Endodermal cell (in vitro differentiated cells): ENCODE results near the gene LPP. TPM values are rescaled to one million over a fixed set of nuclear protein-coding genes. Genes with fewer than 3 reads are reported as not detected.

Experiments used
- DNase-seq: peaks from one replicate; pipeline ENCODE4 v3.0.0-alpha.2; 2017
- H3K27ac ChIP-seq: 2 replicates; pipeline ENCODE4 v1.5.1; 2013; ENCODE audit warnings: mild to moderate bottlenecking, low read depth, low read length, moderate library complexity
- H3K27me3 ChIP-seq: 2 replicates; pipeline ENCODE4 v1.6.1; 2013; ENCODE audit warnings: mild to moderate bottlenecking, low read length, moderate library complexity; ENCODE audit not compliant: insufficient read depth, control insufficient read depth, poor library complexity, severe bottlenecking
- H3K36me3 ChIP-seq: 2 replicates; pipeline ENCODE4 v1.7.0; 2013; ENCODE audit warnings: mild to moderate bottlenecking, low read length, moderate library complexity; ENCODE audit not compliant: control insufficient read depth, insufficient read depth
- H3K4me1 ChIP-seq: one replicate; pipeline ENCODE4 v1.7.0; 2013; ENCODE audit warnings: low read length; ENCODE audit not compliant: control insufficient read depth, insufficient read depth
- H3K4me3 ChIP-seq: 2 replicates; pipeline ENCODE4 v1.5.1; 2013; ENCODE audit warnings: mild to moderate bottlenecking, low read length, moderate library complexity
- H3K9ac ChIP-seq: 2 replicates; pipeline ENCODE4 v1.6.1; 2013; ENCODE audit warnings: mild to moderate bottlenecking, low read length, moderate library complexity; ENCODE audit not compliant: poor library complexity, severe bottlenecking; ENCODE audit errors: extremely low read depth
- H3K9me3 ChIP-seq: 2 replicates; pipeline ENCODE4 v1.6.1; 2013; ENCODE audit warnings: mild to moderate bottlenecking, low read length, moderate library complexity; ENCODE audit not compliant: control insufficient read depth
- H3K27ac Mint-ChIP-seq: 2 replicates; pipeline ENCODE4 v1.8.0; 2020; ENCODE audit warnings: mixed read lengths
- H3K27me3 Mint-ChIP-seq: 2 replicates; pipeline ENCODE4 v1.8.0; 2021; ENCODE audit warnings: mild to moderate bottlenecking, mixed read lengths; ENCODE audit not compliant: insufficient read depth
- H3K36me3 Mint-ChIP-seq: 2 replicates; pipeline ENCODE4 v1.8.0; 2020; ENCODE audit warnings: low read depth, mixed read lengths
- H3K4me1 Mint-ChIP-seq: 2 replicates; pipeline ENCODE4 v1.8.0; 2020; ENCODE audit warnings: mixed read lengths
- H3K4me3 Mint-ChIP-seq: 2 replicates; pipeline ENCODE4 v1.8.0; 2020; ENCODE audit warnings: mild to moderate bottlenecking, moderate library complexity, mixed read lengths
- H3K9me3 Mint-ChIP-seq: 2 replicates; pipeline ENCODE4 v1.8.0; 2020; ENCODE audit warnings: mild to moderate bottlenecking, mixed read lengths
- WGBS, 2 experiments: methylation state at CpG; one replicate each; pipeline versions ENCODE4 v1.1.5 to v1.1.7; 2013; ENCODE audit warnings: missing lambda C conversion rate in 2 of 2, mixed read lengths in 1 of 2; ENCODE audit not compliant: insufficient coverage in 1 of 2, insufficient read length in 1 of 2; 5-methylcytosine and 5-hydroxymethylcytosine counted together
- total RNA-seq, 2 donors: library from RNA; stranded (reverse); fragmentation: NEBNext Ultra II Directional in 1 of 2; extraction: Animal tissue kit (Norgen Biotek cat#: 25700) in 1 of 2; gene quantifications; 2 replicates in 1 of 2; 3 replicates in 1 of 2; pipeline ENCODE4 v1.2.1, GENCODE V29; 2021
- TF ChIP-seq, protein P1 (sequence below): fragments of 200-600 bp; sonication (generic); conservative IDR thresholded peaks from 2 replicates; pipeline ENCODE4 v1.5.0; 2021; ENCODE audit warnings: antibody characterized with exemption, mild to moderate bottlenecking

LPP gene
- total RNA-seq, 2 donors from 2014 or later: 78.0 to 105 TPM

DNA sequence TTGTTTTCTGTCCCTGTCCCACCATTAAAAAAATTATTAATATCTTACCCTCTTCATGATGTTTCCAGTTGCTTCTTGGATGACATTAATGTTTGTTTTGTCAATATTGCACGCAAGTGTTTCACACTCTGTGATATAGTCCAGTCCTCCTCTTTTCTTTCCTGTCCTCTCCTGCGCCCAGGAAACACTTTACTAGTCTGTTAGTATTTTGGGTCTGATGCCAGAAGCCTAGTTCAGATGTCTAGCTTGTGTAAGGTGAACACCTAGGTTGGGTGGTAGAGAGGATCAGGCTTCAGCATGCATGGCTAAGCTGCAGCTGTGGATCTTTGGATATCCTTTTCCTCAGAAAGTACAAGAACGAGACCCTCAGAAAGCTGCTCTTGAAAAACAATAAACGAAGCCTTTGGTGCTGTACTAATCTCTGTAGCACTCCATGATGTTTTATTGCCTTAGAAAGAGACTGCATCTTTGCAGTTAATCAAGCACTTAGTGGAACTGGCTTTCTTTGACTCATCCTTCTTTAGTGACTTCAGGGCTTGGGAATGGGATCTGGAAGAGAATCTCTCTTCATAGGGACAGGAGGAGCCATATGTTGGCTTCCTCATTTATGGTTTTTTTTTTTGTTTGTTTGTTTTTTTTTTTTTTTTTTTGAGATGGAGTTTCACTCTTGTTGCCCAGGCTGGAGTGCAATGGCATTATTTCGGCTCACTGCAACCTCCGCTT lies 253.4 kb downstream of the LPP start:
- Mint-ChIP-seq H3K27ac (no peak overlapping the region), H3K9me3 (no peaks in the 10 kb centered on the region), H3K36me3 (peaks cover 11% of the 10 kb centered on the region), H3K4me1 (no peaks in the 10 kb centered on the region), H3K27me3 (no peaks in the 10 kb centered on the region), H3K4me3 (no peak overlapping the region)
- Histone ChIP-seq H3K27me3 (no peaks in the 10 kb centered on the region), H3K9ac (no peak overlapping the region), H3K4me3 (no peak overlapping the region), H3K36me3 (peaks cover 40% of the 10 kb centered on the region), H3K27ac (no peak overlapping the region), H3K9me3 (no peaks in the 10 kb centered on the region), H3K4me1 (no peaks in the 10 kb centered on the region)
- TF ChIP-seq, protein P1, sequence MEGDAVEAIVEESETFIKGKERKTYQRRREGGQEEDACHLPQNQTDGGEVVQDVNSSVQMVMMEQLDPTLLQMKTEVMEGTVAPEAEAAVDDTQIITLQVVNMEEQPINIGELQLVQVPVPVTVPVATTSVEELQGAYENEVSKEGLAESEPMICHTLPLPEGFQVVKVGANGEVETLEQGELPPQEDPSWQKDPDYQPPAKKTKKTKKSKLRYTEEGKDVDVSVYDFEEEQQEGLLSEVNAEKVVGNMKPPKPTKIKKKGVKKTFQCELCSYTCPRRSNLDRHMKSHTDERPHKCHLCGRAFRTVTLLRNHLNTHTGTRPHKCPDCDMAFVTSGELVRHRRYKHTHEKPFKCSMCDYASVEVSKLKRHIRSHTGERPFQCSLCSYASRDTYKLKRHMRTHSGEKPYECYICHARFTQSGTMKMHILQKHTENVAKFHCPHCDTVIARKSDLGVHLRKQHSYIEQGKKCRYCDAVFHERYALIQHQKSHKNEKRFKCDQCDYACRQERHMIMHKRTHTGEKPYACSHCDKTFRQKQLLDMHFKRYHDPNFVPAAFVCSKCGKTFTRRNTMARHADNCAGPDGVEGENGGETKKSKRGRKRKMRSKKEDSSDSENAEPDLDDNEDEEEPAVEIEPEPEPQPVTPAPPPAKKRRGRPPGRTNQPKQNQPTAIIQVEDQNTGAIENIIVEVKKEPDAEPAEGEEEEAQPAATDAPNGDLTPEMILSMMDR: no peak
- no peak for DNase-seq
- 77 to 83% methylated on average over 5 to 6 of the region's 6 CpGs for WGBS, 2 experiments

- Histone ChIP-seq H3K27ac (no peak overlapping the region), H3K9me3 (no peaks in the 10 kb centered on the region), H3K27me3 (no peaks in the 10 kb centered on the region), H3K4me3 (no peak overlapping the region), H3K36me3 (peaks cover 38% of the 10 kb centered on the region), H3K9ac (no peak overlapping the region), H3K4me1 (no peaks in the 10 kb centered on the region)
- Mint-ChIP-seq H3K27ac (no peak overlapping the region), H3K4me3 (no peak overlapping the region), H3K4me1 (no peaks in the 10 kb centered on the region), H3K36me3 (peaks cover 11% of the 10 kb centered on the region), H3K27me3 (no peaks in the 10 kb centered on the region), H3K9me3 (no peaks in the 10 kb centered on the region)
- no peak for DNase-seq
- TF ChIP-seq, protein P1: no peak
- 95 to 100% methylated on average over 1 to 3 of the region's 3 CpGs for WGBS, 2 experiments
Observed at GRCh38 chr3:188408831-188409230, 254.9 kb downstream of the LPP start.

DNA sequence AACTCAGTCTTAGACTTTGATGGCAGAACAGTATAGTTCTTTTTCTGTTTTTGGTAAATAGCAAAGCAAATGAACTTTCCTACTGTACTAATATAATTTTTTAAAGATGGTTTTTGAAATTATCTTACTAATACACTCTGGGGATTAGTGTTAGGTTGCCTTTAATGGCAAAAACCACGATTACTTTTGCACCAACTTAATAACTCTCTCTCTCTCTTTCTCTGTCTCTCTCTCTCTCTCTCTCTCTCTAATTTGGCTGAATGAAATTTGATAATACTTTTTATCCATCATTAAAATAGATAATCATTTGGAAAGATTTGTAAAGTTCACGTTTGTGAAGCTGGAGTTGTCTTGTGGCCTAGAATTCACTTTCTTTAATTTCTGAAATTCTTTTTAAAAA lies 257.8 kb downstream of the LPP start:
- Mint-ChIP-seq H3K27me3 (no peaks in the 10 kb centered on the region), H3K4me1 (no peaks in the 10 kb centered on the region), H3K9me3 (no peaks in the 10 kb centered on the region), H3K27ac (no peak overlapping the region), H3K4me3 (no peak overlapping the region), H3K36me3 (peaks cover 3% of the 10 kb centered on the region)
- Histone ChIP-seq H3K9me3 (no peaks in the 10 kb centered on the region), H3K9ac (no peak overlapping the region), H3K36me3 (peaks cover 36% of the 10 kb centered on the region), H3K27me3 (no peaks in the 10 kb centered on the region), H3K27ac (no peak overlapping the region), H3K4me1 (no peaks in the 10 kb centered on the region), H3K4me3 (no peak overlapping the region)
- WGBS, 2 experiments: no CpG with 5 or more reads among the region's 2 CpGs
- TF ChIP-seq, protein P1: no peak
- DNase-seq: no peak
